Liver (tissue), 9 donors: Measurements from ENCODE around the gene AP5B1. TPM values are rescaled to one million over a fixed set of nuclear protein-coding genes. Genes with fewer than 3 reads are reported as not detected.

ENCODE experiments used
- DNase-seq: peaks from one replicate; pipeline ENCODE4 v3.0.0-alpha.2; 2017; ENCODE audit warnings: low spot score
- H3K27ac ChIP-seq, 2 donors: one replicate each; pipeline ENCODE4 v1.7.0; 2013; ENCODE audit warnings: inconsistent platforms in 2 of 2, low read length in 2 of 2, control low read depth in 1 of 2, low read depth in 1 of 2, mild to moderate bottlenecking in 1 of 2
- H3K27me3 ChIP-seq, 4 donors: one replicate each; pipeline versions ENCODE4 v1.6.1 to v1.7.0; 2013; ENCODE audit warnings: low read length in 3 of 4, inconsistent platforms in 1 of 4, mild to moderate bottlenecking in 1 of 4, moderate library complexity in 1 of 4; ENCODE audit not compliant: control insufficient read depth in 4 of 4, insufficient read depth in 4 of 4
- H3K36me3 ChIP-seq, 4 donors: one replicate each; pipeline versions ENCODE4 v1.6.1 to v1.7.0; 2013; ENCODE audit warnings: low read length in 3 of 4, mild to moderate bottlenecking in 3 of 4, low read depth in 1 of 4, moderate library complexity in 1 of 4; ENCODE audit not compliant: control insufficient read depth in 4 of 4, insufficient read depth in 3 of 4
- H3K4me1 ChIP-seq, 4 donors: one replicate each; pipeline versions ENCODE4 v1.6.1 to v1.7.0; 2013; ENCODE audit warnings: low read length in 3 of 4, mild to moderate bottlenecking in 3 of 4, moderate library complexity in 1 of 4; ENCODE audit not compliant: control insufficient read depth in 4 of 4, insufficient read depth in 4 of 4
- H3K4me3 ChIP-seq, 3 donors: one replicate each; pipeline versions ENCODE4 v1.6.1 to v1.7.0; 2013; ENCODE audit warnings: low read length in 3 of 3, control low read depth in 1 of 3, low read depth in 1 of 3, mild to moderate bottlenecking in 1 of 3
- H3K9ac ChIP-seq, 2 donors: one replicate each; pipeline ENCODE4 v1.7.0; 2013; ENCODE audit warnings: low read length in 2 of 2, mild to moderate bottlenecking in 2 of 2, moderate library complexity in 2 of 2, control low read depth in 1 of 2, low read depth in 1 of 2
- H3K9me3 ChIP-seq, 4 donors: one replicate each; pipeline versions ENCODE4 v1.6.1 to v1.7.0; 2013; ENCODE audit warnings: low read length in 3 of 4; ENCODE audit not compliant: control insufficient read depth in 4 of 4
- ATF3 ChIP-seq: IDR thresholded peaks from 2 replicates; pipeline ENCODE4 v1.6.1; 2016; ENCODE audit warnings: antibody characterized with exemption
- CTCF ChIP-seq: fragments of 150-350 bp; IDR thresholded peaks from 2 replicates; pipeline ENCODE4 v1.5.1; 2017; ENCODE audit warnings: improper control_type of control experiment, low read depth, low read length; ENCODE audit not compliant: missing input control
- EGR1 ChIP-seq, 2 donors: IDR thresholded peaks; 2 replicates each; pipeline ENCODE4 v1.6.1; 2016 to 2018; ENCODE audit warnings: antibody characterized with exemption in 2 of 2, low read depth in 2 of 2
- FOXA1 ChIP-seq: IDR thresholded peaks from 2 replicates; pipeline ENCODE4 v1.6.1; 2016; ENCODE audit warnings: antibody characterized with exemption
- FOXA2 ChIP-seq: IDR thresholded peaks from 2 replicates; pipeline ENCODE4 v1.6.1; 2016; ENCODE audit warnings: antibody characterized with exemption
- GABPA ChIP-seq, 2 donors: IDR thresholded peaks in 1 of 2; conservative IDR thresholded peaks in 1 of 2; 2 replicates each; pipeline ENCODE4 v1.6.1; 2016; ENCODE audit warnings: antibody characterized with exemption in 2 of 2, mild to moderate bottlenecking in 1 of 2, moderate library complexity in 1 of 2
- HNF4A ChIP-seq, 2 donors: conservative IDR thresholded peaks; 2 replicates each; pipeline ENCODE4 v1.6.1; 2016; ENCODE audit warnings: antibody characterized with exemption in 2 of 2, mild to moderate bottlenecking in 2 of 2
- HNF4G ChIP-seq: IDR thresholded peaks from 2 replicates; pipeline ENCODE4 v1.6.1; 2016; ENCODE audit warnings: antibody characterized with exemption
- JUND ChIP-seq, 2 donors: IDR thresholded peaks; 2 replicates each; pipeline ENCODE4 v1.6.1; 2016; ENCODE audit warnings: antibody characterized with exemption in 2 of 2
- MAX ChIP-seq: IDR thresholded peaks from 2 replicates; pipeline ENCODE4 v1.6.1; 2016; ENCODE audit warnings: antibody characterized with exemption
- NR2F2 ChIP-seq: IDR thresholded peaks from 2 replicates; pipeline ENCODE4 v1.6.1; 2016; ENCODE audit warnings: antibody characterized with exemption
- RAD21 ChIP-seq, 2 donors: IDR thresholded peaks; 2 replicates each; pipeline ENCODE4 v1.6.1; 2016; ENCODE audit warnings: antibody characterized with exemption in 2 of 2, mild to moderate bottlenecking in 2 of 2
- REST ChIP-seq: IDR thresholded peaks from 2 replicates; pipeline ENCODE4 v1.6.1; 2016; ENCODE audit warnings: antibody characterized with exemption, mild to moderate bottlenecking
- RXRA ChIP-seq, 2 donors: IDR thresholded peaks; 2 replicates each; pipeline ENCODE4 v1.6.1; 2017 to 2018; ENCODE audit warnings: antibody characterized with exemption in 2 of 2, mild to moderate bottlenecking in 1 of 2
- SP1 ChIP-seq: IDR thresholded peaks from 2 replicates; pipeline ENCODE4 v1.6.1; 2018; ENCODE audit warnings: antibody characterized with exemption, mild to moderate bottlenecking
- TAF1 ChIP-seq: conservative IDR thresholded peaks from 2 replicates; pipeline ENCODE4 v1.6.1; 2016; ENCODE audit warnings: antibody characterized with exemption, mild to moderate bottlenecking
- YY1 ChIP-seq: IDR thresholded peaks from 2 replicates; pipeline ENCODE4 v1.6.1; 2016; ENCODE audit warnings: antibody characterized with exemption, mild to moderate bottlenecking
- ZBTB33 ChIP-seq: IDR thresholded peaks from 2 replicates; pipeline ENCODE4 v1.6.1; 2016; ENCODE audit warnings: antibody characterized with exemption
- whole genome bisulfite sequencing: extraction: QIAGEN DNeasy Blood & Tissue Kit; methylation state at CpG from one replicate; pipeline ENCODE4 v1.1.7; 2013; 5-methylcytosine and 5-hydroxymethylcytosine counted together
- polyA plus RNA-seq, 2 donors: library from polyadenylated mRNA; stranded (reverse) in 1 of 2; unstranded in 1 of 2; fragments of 200-250 nt in 1 of 2; fragments of >200 nt in 1 of 2; fragmentation: Nextera tagmentation in 1 of 2; extraction: Ambion mirVana in 1 of 2; gene quantifications; one replicate each; pipeline versions ENCODE4 v1.2.1 to v1.2.3, GENCODE V29; 2013 to 2015
- total RNA-seq, 2 donors: library from RNA; depleted of rRNA; stranded (reverse); fragments of >200 nt; gene quantifications; one replicate each; pipeline ENCODE4 v1.2.3, GENCODE V29; 2014
- donor health status: healthy.
- donor health status: healthy.
- donor health status: healthy.
- donor health status: healthy.
- donor health status: healthy.

AP5B1 gene
- total and polyA plus RNA-seq, 4 donors = 2.0 to 10.8 (median 5.0) TPM

- DNase-seq = no peak
- WGBS = 84% methylated on average over 23 of the region's 23 CpGs
Measured at GRCh38 chr11:65810046-65810868, 29.5 kb upstream of the AP5B1 start.

More at GRCh38 chr11:65810046-65810868, 29.5 kb upstream of the AP5B1 start:
- H3K9ac ChIP-seq = no peak overlapping the region
- no peak overlapping the region for H3K4me3 ChIP-seq
- no peak for TF ChIP-seq HNF4A (conservative IDR thresholded peaks at IDR 0.05)
- no peak for TF ChIP-seq NR2F2
- no peak for TF ChIP-seq GABPA (IDR thresholded peaks at IDR 0.05 in 1 of 2, conservative IDR thresholded peaks at IDR 0.05 in 1 of 2)
- TF ChIP-seq ZBTB33 = no peak
- no peak for TF ChIP-seq RAD21 (IDR thresholded peaks at IDR 0.05)
- TF ChIP-seq MAX = no peak
- TF ChIP-seq ATF3 = no peak
- TF ChIP-seq SP1 = no peak
- no peak for TF ChIP-seq EGR1 (IDR thresholded peaks at IDR 0.05; ENCODE audit: low read depth in 2 of 2)
- no peak for TF ChIP-seq JUND (IDR thresholded peaks at IDR 0.05)
- no peak for TF ChIP-seq CTCF
- TF ChIP-seq FOXA2 = no peak
- TF ChIP-seq TAF1 = no peak
- TF ChIP-seq FOXA1 = no peak
- TF ChIP-seq REST = no peak
- TF ChIP-seq YY1 = no peak
- TF ChIP-seq HNF4G = no peak
- TF ChIP-seq RXRA (IDR thresholded peaks at IDR 0.05) = no peak
- H3K27me3 ChIP-seq = peaks cover 0 to 3% (median 0%) of the 10 kb centered on the region in 4 donors
- no peaks in the 10 kb centered on the region for H3K9me3 ChIP-seq
- H3K27ac ChIP-seq = no peak overlapping the region
- H3K4me1 ChIP-seq = no peaks in the 10 kb centered on the region
- no peaks in the 10 kb centered on the region for H3K36me3 ChIP-seq
